AG09309 (cell line): ENCODE measurements around the gene LIMK2.

Experiments used
- DNase-seq: peaks from one replicate; pipeline ENCODE4 v3.0.0-alpha.2; 2010; ENCODE audit warnings: low read depth
- H3K4me3 ChIP-seq: 2 replicates; pipeline ENCODE4 v1.5.1; 2011; ENCODE audit warnings: mild to moderate bottlenecking, low read depth, low read length, moderate library complexity; ENCODE audit not compliant: control insufficient read depth
- CTCF ChIP-seq: IDR thresholded peaks from 2 replicates; pipeline ENCODE4 v1.5.1; 2011; ENCODE audit warnings: mild to moderate bottlenecking, low read depth, low read length, inconsistent platforms; ENCODE audit not compliant: insufficient read depth, control insufficient read depth; ENCODE audit errors: missing control alignments

The LIMK2 gene

DNA sequence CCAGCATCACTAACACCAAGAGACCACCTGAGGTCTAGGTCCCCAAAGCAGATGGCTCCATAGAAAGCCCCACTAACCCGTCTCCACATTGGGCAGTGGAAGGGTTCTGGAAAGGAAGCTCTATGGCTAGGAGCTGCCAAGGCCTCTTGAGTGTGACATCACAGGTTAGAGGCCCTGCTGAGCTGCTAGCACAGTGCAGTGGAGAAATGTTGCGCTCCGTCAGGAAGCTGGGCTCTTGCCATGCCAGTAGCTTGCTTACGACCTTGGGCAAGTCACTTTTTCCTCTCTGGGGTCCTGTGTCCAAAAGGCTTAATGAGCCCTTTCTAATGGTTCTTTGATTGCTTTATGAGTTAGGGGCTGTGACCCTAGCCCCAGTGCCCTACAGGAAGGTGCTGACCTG lies 69.6 kb downstream of the LIMK2 start:
- no peak overlapping the region for H3K4me3 ChIP-seq
- DNase-seq: no peak
- no peak for TF ChIP-seq CTCF

DNA sequence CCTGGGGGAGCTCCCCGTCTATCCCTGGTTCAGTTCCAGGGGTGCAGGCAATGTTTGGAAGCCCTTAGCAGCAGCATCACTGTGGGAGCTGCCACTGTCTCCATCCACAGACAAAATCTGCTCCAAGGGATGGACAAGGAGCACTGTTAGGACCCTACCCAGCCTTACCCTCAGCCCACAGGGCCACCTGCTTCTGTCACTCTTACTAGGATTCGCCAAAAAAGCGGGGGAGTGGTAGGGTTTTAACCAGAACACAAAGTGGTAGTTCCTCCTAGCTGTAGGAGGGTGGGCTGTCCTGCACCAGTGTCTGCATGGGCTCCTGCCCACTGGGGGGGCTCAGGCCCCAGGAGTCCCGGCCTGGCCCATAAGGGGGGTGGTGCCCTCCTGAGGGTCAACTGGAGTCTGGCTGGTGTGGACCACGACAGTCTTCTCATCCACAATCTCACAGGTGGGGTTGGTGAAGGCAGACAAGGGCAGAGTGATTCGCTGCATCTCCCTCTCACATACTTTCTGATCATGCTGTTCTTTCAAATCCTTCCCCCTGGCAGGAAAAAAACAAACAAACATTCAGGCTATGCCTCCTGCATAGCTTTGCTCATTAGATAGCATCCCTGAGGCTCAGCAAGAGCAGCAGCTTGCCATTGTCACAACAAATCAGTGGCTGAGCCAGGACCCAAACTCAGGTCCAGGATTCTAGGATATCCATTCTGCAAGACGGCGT lies 70.8 kb downstream of the LIMK2 start:
- H3K4me3 ChIP-seq: no peak overlapping the region
- TF ChIP-seq CTCF: no peak
- DNase-seq: no peak

GRCh38 chr22:31284281-31285155 lies 72.4 kb downstream of the LIMK2 start:
- TF ChIP-seq CTCF: no peak
- DNase-seq: no peak
- no peak overlapping the region for H3K4me3 ChIP-seq

GRCh38 chr22:31286360-31287255 lies 74.5 kb downstream of the LIMK2 start:
- DNase-seq: no peak
- H3K4me3 ChIP-seq: no peak overlapping the region
- TF ChIP-seq CTCF: no peak

- no peak overlapping the region for H3K4me3 ChIP-seq
- no peak for TF ChIP-seq CTCF
- no peak for DNase-seq
Measured at GRCh38 chr22:31287818-31288495, 75.9 kb downstream of the LIMK2 start.
